ENCODE data around the gene SLC4A7.
"Not testable (repeated sequence)": the region's sequence is repeated elsewhere in the genome, so short reads cannot be mapped to it uniquely, and the experiment has no call there.

Gene SLC4A7

GRCh38 chr3:27426926-27427325 lies 57.3 kb downstream of the SLC4A7 start:
- no peak for DNase-seq

GRCh38 chr3:27425896-27426565 lies 58.2 kb downstream of the SLC4A7 start:
- DNase-seq: no peak

DNA sequence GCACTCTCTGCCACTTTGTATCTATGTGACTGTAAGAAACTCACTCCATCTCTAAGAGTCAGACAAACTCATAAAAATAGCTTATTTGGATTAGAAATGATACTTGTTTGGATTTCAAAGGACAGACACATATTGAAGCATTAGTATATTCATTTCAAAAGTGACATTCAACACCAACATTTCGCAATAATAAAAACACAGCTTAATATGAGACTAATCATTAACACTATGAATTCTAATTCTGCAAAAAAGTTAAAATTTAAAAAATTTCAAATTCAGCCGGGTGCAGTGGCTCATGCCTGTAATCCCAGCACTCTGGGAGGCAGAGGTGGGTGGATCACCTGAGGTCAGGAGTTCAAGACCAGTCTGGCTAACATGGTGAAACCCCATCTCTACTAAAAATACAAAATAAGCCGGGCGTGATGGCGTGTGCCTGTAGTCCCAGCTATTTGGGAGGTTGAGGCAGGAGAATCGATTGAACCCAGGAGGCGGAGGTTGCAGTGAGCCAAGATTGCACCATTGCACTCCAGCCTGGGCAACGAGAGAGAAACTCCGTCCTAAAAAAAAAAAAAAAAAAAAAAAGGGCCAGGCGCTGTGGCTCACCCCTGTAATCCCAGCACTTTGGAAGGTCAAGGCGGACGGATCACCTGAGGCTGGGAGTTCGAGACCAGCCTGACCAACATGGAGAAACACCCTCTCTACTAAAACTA lies 59.2 kb downstream of the SLC4A7 start:
- not testable (repeated sequence) for DNase-seq

- no peak for DNase-seq
Measured at GRCh38 chr3:27423463-27423862, 60.7 kb downstream of the SLC4A7 start.

- no peak for DNase-seq
Measured at GRCh38 chr3:27422617-27423016, 61.6 kb downstream of the SLC4A7 start.

DNA sequence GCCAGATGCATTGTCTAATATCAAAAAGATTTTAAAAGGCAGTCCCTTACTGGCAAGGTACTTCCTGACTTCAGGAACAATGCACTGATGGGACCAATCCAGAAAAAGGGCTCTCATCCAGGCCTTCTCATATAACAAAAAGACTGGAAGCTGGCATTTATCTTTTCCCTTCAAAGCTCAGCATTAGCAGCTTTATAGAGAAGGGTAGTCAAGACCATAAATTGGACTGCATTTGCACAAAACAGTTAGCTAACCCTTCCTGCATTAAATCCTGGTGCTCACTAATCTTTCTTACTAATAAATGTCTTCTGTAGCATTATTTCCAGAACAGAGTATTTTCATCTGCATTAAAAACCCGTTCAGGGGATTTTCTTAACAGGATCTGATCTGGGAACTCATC lies 69.0 kb downstream of the SLC4A7 start:
- DNase-seq: no peak

- no peak for DNase-seq
Measured at GRCh38 chr3:27392950-27393679, 91.1 kb downstream of the SLC4A7 start.

- not testable (repeated sequence) for DNase-seq
Measured at GRCh38 chr3:27392414-27392813, 91.8 kb downstream of the SLC4A7 start.

- DNase-seq: no peak
Measured at GRCh38 chr3:27391796-27392195, 92.4 kb downstream of the SLC4A7 start.

- DNase-seq: no peak
Measured at GRCh38 chr3:27387625-27388024, 96.6 kb downstream of the SLC4A7 start.

GRCh38 chr3:27385504-27385903 lies 98.7 kb downstream of the SLC4A7 start:
- DNase-seq: no peak

- DNase-seq: no peak
Measured at GRCh38 chr3:27384191-27384590, 100.0 kb downstream of the SLC4A7 start.

DNA sequence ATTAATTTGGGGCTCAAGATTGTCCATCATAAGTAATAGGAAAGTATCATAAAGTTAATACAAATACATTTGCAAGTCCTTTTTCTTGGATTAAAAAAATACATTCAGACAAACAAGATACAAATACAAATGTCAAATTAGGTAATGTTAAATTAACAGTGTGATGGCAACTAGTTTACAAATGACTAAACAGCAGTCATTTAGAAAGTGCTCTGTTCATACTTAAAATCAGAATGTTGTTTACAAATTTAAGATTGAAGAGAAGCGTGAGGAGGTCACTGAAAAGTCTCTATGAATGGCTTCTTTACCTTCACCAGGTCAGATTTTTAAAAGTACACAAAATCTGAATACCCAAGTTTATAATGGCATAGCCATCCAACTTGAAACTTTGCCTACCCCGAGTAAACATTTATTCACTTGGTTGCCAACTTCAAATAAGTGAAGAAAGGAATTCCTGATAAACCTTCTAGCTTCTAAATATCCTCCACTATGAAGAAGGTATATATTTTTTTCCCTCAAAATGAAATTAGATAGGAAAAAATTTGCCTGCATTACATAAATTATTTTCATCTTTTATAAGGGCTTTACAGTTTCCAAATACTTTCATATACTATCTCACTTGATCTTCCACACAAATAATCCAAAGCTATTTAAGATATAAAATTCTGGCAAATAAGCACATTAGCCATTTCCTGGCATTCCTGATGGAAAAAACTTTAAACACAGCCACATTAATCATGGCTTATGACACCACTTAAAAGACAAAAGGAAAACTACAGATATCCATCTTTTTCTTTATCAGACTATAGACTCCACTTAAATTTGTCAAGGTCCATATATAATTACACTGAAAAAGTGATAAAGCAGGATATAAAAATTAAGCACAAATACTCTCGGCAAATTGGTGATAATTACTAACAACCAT lies 103.5 kb downstream of the SLC4A7 start:
- DNase-seq: no peak

DNA sequence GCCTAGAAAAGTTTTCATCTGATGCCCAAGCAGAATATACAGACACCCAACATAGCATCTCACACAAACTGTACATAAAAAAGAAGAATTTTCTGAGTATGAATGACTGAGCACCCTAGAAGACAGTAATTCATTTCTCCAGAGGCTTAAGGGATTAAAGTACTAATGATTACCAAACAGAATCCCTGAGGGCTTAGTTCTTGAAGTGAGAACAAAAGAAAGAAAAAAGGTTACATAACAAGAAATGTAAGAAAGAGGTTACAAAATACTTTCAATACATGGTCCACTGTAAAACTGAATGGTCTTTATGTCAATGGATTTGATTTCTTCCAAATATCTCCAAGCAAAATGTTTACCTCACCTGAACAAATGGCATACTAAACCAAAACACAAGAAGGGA lies 105.9 kb downstream of the SLC4A7 start:
- no peak for DNase-seq

DNA sequence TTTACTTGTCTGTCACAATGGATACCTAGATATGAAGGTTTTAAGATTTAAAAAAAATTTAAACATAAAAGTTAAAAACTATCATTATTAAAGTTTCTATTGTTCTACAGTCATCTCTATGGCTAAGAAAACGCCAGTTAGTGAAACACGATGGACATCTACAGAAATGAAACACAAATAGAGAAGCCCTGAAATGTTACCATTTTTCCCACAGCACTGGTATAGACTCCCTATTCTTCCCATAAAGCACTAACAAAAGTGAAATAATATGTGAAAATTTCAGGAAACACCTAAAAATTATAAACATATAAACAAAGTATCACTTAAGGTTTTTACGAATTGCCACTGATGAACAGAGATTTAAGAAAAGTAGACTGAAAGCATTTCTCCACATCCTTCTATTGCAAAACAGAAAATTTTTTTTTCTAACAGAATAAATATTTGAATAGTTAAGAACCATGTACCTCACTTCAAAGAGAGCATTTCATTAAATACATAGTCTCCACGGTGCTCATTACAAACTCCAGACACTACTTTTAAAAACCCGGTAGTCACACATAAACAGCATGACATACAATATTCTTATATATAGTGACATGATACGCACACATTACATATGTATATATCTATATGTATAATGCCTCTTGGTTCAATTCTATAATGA lies 107.9 kb downstream of the SLC4A7 start:
- no peak for DNase-seq

DNA sequence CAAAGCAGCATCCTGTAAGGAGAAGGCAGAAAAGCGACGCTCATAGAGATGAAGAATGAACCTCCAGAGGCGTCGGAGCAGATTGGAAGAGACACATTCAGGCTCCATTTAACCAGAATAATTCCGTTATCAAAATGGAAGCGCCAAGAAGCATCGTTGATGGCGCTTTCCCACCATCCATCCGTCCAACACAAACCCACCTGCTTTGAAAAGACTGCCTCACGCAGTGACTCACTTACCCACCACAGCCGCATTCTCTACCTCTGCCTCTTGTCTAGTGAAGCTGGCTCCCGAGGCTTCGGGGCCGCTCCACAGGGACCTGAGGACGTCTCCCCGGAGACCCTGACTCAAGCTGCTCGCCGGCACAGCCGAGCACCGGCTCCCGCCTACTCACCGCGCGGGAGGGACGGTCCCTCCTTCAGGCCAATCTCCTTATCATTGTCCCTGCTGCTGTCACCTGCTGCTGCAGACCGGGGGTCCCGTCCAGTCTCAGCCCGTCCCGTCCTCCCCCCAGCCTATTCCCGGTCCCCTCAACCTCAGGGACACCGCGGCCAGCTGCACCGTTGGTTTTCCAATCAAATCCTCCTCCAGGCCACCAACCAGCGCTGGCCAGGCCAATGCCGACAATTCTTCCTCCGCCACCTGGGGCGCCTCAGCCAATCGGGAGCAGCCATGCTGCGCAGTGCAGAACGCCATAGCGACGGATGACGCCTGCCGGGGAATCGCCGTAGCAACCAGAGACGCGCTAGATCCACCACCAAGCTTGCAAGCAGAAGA lies 115.2 kb downstream of the SLC4A7 start, which contains the start of gene NEK10:
Gene NEK10 (minus strand): TSS at position 553 of the 777 bp plus-strand sequence. CDS start 16,501 bp downstream, outside the sequence.
- DNase-seq: peak; percentile 83 to 91

- DNase-seq: no peak
Measured at GRCh38 chr3:27366062-27366591, 118.1 kb downstream of the SLC4A7 start.

DNA sequence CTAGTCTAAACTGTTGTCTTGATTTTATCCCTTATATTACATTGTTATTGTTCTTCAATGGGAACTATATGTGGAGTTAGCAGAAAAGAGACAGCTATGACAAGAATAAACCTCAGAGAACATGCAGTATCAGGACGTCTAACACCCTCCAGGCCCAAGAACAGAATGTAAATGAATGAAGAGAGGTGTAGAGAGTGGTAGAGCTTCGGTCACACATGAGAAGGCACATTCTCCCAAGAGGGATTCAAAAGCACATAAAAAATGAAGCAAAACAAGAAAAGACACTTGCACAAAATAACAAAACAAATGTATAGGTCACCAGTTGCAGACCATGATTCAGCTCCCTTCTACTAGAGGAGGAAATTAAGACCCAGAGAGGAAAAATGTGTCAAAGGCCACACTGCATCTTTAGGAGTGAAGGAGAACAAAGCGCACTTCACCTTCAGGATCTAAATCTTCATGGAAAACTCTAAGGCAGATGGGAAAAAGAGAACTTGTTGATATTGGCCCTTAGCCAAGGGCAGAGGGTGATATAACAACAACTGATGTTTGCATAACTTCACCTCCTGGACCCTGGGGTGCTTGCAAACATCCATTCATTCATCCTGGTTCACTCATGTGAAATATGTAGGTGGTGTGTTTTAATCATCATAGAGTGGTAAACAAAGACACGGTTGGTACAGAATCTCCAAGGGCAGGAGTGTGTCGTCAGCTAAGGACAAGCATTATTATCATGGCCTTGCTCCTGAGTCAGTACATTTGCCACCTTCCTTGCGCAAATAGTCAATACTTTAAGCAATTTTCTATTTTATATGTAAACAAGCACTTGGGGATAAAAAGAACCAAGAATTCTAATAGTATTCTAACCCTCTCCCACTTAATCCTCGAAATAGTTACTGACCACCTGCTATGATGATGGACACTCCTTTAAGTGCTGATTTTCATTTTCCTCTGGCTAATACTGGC lies 123.8 kb downstream of the SLC4A7 start:
- DNase-seq: no peak

DNA sequence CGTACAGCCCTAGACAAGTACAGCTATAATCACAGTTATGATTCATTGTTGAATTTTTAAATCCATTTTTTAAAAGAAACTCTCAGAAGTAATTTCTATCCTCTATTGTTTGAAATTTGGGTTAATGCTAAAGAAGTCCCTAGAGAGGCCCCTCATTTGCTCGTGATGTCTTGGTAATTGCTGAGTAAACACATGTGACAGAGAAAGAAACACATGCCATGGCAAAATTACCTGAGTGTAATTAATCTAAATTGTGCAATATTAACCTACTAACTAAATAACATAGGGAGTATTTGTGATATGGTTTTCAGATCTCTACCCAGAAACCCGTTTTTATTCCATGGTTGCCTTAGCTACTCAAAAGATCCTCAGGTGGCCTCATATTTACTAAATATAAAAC lies 125.8 kb downstream of the SLC4A7 start:
- no peak for DNase-seq

Measured in activated CD4-positive, alpha-beta T cell treated with anti-CD3 and anti-CD28 coated beads for 4 hours (primary cell).